Skeletal muscle satellite cell (primary cell): Measurements from ENCODE around the gene EHBP1.
"Not testable (repeated sequence)": the region's sequence is repeated elsewhere in the genome, so short reads cannot be mapped to it uniquely, and the experiment has no call there.

Source experiments
- H3K27me3 ChIP-seq: 2 replicates; pipeline ENCODE4 v1.7.0; 2013; ENCODE audit warnings: low read length; ENCODE audit not compliant: control insufficient read depth, insufficient read depth
- H3K36me3 ChIP-seq: 2 replicates; pipeline ENCODE4 v1.7.0; 2013; ENCODE audit warnings: mild to moderate bottlenecking, control low read depth, low read length; ENCODE audit not compliant: insufficient read depth
- H3K4me1 ChIP-seq: 2 replicates; pipeline ENCODE4 v1.7.0; 2013; ENCODE audit warnings: low read length; ENCODE audit not compliant: control insufficient read depth, insufficient read depth
- H3K4me2 ChIP-seq: 2 replicates; pipeline ENCODE4 v1.7.0; 2013; ENCODE audit warnings: mild to moderate bottlenecking, low read length
- H3K4me3 ChIP-seq: 2 replicates; pipeline ENCODE4 v1.7.0; 2013; ENCODE audit warnings: low read length
- H3K9ac ChIP-seq: 2 replicates; pipeline ENCODE4 v1.7.0; 2013; ENCODE audit warnings: mild to moderate bottlenecking, low read depth, low read length, moderate library complexity
- H3K9me3 ChIP-seq: replicated peaks from 2 replicates; pipeline ENCODE4 v1.7.0; 2013; ENCODE audit warnings: mild to moderate bottlenecking, control low read depth, low read length

EHBP1 gene

DNA sequence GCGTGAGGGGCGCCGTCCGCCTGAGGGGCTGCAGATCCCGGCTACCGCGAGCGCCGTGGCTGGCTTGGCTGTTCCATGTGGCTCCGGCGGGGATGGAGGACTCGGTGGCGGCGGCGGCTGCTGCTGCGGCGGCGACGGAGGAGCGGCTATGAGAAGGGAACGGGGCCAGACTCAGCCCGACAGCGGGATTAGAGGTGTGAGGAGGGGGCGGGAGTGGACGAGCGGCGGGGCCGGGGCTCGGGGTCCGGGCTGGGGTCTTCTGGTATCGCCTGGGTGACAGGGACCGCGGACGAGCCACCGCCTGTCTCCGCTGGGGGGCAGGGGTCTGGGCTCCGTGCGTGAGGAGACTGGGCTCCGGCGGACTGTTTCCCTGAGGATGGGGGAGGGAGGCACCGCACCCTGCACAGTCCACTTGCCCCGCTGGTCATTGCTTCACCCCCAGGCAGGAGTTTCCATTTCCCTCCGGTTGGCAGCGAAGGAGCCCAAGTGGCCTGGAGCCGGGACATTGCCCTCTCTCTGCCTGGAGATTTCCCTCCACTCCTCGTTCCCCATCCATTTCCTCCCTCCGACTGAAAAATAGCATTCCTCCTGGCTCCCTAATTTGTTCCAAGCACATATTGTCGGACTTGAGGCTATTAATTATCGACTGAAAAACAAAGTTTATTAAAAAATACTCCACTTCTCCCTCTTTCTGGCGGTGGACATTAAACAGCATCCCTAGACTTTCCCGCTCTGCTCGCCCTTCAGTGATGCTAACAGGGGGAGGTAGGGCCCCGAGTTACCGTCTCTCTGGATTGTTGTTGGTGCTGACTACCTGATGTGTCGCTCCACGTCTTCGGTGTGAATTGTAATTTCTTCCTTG is 577 bp downstream of the EHBP1 start:
- peak overlapping the region; percentile 84 for H3K9ac ChIP-seq
- peak overlapping the region; percentile 90 for H3K4me2 ChIP-seq
- H3K4me3 ChIP-seq: peak overlapping the region; percentile 92
- peaks cover 6% of the 10 kb centered on the region for H3K9me3 ChIP-seq
- H3K36me3 ChIP-seq: peaks cover 24% of the 10 kb centered on the region
- no peaks in the 10 kb centered on the region for H3K27me3 ChIP-seq
- H3K4me1 ChIP-seq: peaks cover 23% of the 10 kb centered on the region

DNA sequence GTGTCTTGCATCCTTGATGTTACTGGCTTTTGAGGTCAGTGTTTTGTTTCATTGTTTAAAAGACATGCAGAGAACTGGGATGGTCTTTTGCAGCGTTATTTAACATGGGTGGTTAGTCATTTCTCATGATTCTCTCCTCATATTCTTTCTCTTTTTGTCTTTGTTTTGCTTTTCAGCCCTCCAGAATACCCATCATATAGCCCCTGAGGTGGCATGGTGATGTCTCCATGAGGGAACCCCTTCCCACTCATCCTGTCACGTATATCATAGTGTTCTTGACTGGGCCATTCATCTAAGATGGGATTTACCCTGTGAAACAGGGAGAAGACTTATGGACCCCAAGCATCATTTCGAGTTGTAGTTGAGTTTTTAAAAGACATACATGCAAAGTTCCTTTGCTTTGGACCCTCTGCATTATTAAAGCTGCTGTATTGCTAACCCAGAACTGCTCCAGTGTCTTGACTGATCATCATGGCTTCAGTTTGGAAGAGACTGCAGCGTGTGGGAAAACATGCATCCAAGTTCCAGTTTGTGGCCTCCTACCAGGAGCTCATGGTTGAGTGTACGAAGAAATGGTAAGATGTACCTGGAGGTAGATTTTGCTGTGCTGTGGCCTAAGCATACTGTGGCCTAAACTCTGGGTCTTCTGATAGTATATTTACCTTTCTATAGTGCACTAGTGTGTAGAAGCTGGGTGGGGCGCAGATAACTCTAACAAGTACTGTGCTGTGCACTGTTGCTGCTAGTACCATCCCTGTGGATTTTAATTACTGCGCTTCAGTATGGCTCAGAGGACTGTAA is 1.4 kb downstream of the EHBP1 start:
- peak overlapping the region; percentile 92 for H3K4me3 ChIP-seq
- peaks cover 32% of the 10 kb centered on the region for H3K36me3 ChIP-seq
- peaks cover 23% of the 10 kb centered on the region for H3K4me1 ChIP-seq
- peaks cover 6% of the 10 kb centered on the region for H3K9me3 ChIP-seq
- no peaks in the 10 kb centered on the region for H3K27me3 ChIP-seq
- peak overlapping the region; percentile 84 for H3K9ac ChIP-seq
- H3K4me2 ChIP-seq: peak overlapping the region; percentile 90

GRCh38 chr2:62708751-62709150 is 3.2 kb downstream of the EHBP1 start:
- Histone ChIP-seq H3K27me3 (no peaks in the 10 kb centered on the region), H3K4me3 (peak overlapping the region; percentile 14), H3K9me3 (peaks cover 6% of the 10 kb centered on the region), H3K4me2 (peak overlapping the region; percentile 90), H3K4me1 (peaks cover 23% of the 10 kb centered on the region), H3K36me3 (peaks cover 33% of the 10 kb centered on the region), H3K9ac (no peak overlapping the region)

- H3K27me3 ChIP-seq: no peaks in the 10 kb centered on the region
- peaks cover 11% of the 10 kb centered on the region for H3K4me1 ChIP-seq
- H3K9ac ChIP-seq: no peak overlapping the region
- H3K4me2 ChIP-seq: no peak overlapping the region
- no peak overlapping the region for H3K4me3 ChIP-seq
- H3K36me3 ChIP-seq: peaks cover 33% of the 10 kb centered on the region
- H3K9me3 ChIP-seq: peaks cover 6% of the 10 kb centered on the region
Observed at GRCh38 chr2:62711832-62712494, 6.5 kb downstream of the EHBP1 start.

- H3K4me2 ChIP-seq, H3K4me3 ChIP-seq, H3K9ac ChIP-seq, H3K9me3 ChIP-seq, H3K27me3 ChIP-seq, H3K4me1 ChIP-seq: not testable (repeated sequence)
- peaks cover 31% of the 10 kb centered on the region for H3K36me3 ChIP-seq
Observed at GRCh38 chr2:62713196-62713595, 7.7 kb downstream of the EHBP1 start.

- Histone ChIP-seq H3K9me3 (peaks cover under 1% of the 10 kb centered on the region), H3K4me3 (no peak overlapping the region), H3K36me3 (peaks cover 25% of the 10 kb centered on the region), H3K4me1 (no peaks in the 10 kb centered on the region), H3K27me3 (no peaks in the 10 kb centered on the region), H3K4me2 (no peak overlapping the region), H3K9ac (no peak overlapping the region)
Observed at GRCh38 chr2:62713837-62714236, 8.3 kb downstream of the EHBP1 start.

DNA sequence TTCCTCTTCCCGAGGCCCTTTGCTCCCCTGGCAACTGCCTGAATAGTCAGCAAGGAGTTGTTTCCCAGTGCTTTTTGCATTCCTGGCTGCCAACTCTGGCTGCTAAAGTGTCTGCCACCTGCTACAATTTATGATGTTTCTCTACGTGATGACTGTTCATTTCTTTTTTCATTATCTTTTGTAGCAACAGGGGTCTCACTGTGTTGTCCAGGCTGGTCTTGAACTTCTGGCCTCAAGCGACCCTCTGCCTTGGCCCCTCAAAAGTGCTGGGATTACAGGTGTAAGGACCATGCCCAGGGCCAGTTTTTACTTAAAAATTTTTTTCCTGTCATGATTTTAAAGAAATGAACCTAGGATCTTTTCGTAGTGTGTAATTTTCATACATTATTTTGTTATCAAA is 11.3 kb downstream of the EHBP1 start:
- Histone ChIP-seq H3K4me3 (no peak overlapping the region), H3K4me2 (no peak overlapping the region), H3K4me1 (no peaks in the 10 kb centered on the region), H3K27me3 (no peaks in the 10 kb centered on the region), H3K9me3 (no peaks in the 10 kb centered on the region), H3K36me3 (peaks cover 2% of the 10 kb centered on the region), H3K9ac (no peak overlapping the region)

DNA sequence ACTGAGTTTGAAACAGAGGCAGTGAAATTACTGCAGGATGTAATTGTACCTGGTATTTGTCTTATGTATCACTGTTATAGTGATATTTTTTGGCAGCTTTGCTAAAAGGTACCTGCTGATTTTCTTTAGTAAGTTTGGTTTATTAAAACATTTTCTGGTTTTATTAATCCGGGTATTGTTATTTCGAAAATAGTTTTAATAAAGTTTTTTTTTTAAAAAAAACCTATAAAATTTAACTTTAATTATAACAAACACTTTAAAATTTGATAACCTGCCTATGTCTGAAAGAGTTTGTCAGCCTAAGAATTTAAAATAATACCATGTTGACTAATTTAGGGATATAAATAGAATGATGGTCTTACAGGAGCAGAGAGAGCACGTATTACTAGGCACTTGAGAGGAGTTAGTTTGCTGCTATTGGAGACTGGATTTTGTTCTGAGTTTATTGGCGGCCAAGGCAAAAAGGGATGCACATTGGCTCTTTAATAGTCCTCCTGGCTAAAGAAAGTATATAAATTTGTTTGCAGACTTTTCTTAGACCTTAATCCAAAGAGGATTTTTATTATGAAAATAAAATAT is 12.1 kb downstream of the EHBP1 start:
- Histone ChIP-seq H3K9me3 (no peaks in the 10 kb centered on the region), H3K9ac (no peak overlapping the region), H3K36me3 (no peaks in the 10 kb centered on the region), H3K4me2 (no peak overlapping the region), H3K4me1 (no peaks in the 10 kb centered on the region), H3K4me3 (no peak overlapping the region), H3K27me3 (no peaks in the 10 kb centered on the region)

DNA sequence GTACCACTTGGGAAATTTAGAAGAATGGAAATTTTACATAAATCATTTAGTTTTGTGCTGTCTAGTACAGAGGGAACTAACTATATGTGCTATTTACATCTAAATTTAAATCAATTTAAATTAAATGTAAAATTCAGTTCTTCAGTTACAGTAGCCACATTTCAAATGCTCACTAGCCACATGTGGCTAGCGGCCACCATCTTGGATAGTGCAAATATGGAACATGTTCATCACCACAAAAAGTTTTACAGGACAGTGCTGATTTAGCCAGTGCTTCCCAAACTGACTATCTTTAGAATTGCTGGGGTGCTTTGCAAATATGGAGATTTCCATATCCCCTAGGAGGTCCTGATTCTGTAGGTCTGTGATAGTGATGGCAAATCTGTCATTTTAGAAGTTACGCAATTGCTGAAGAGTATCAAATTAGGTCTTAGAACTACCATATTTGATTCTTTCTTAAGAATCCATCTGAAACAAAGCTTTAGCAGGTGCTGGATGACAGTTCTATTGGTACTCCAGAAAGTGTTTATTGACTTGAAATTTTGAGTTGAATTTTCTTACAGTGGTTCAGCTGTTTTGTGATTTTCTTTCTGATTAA is 12.8 kb downstream of the EHBP1 start:
- Histone ChIP-seq H3K4me3 (no peak overlapping the region), H3K36me3 (peaks cover 3% of the 10 kb centered on the region), H3K4me2 (no peak overlapping the region), H3K27me3 (no peaks in the 10 kb centered on the region), H3K9me3 (peaks cover 2% of the 10 kb centered on the region), H3K9ac (no peak overlapping the region), H3K4me1 (no peaks in the 10 kb centered on the region)

DNA sequence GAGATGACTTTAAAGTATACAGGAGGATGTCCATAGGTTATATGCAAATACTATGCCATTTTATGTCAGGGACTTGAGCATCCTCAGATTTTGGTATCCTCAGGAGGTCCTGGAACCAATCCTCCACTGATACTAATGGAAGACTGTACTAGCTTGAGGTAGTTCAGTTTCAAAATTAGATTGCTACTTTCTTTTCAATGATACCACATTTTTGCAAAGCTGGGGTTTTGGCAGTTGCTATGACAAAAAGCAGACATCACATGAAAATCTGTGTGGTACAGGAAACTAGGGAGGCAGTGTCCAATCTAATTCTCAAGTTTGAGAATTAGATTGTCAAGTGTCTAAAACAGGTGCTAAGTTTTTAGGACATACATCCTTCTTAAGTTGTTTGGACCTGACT is 14.2 kb downstream of the EHBP1 start:
- Histone ChIP-seq H3K27me3 (no peaks in the 10 kb centered on the region), H3K9ac (no peak overlapping the region), H3K4me2 (no peak overlapping the region), H3K9me3 (peaks cover 2% of the 10 kb centered on the region), H3K4me1 (no peaks in the 10 kb centered on the region), H3K4me3 (no peak overlapping the region), H3K36me3 (peaks cover 3% of the 10 kb centered on the region)

- peaks cover 2% of the 10 kb centered on the region for H3K9me3 ChIP-seq
- peaks cover 3% of the 10 kb centered on the region for H3K36me3 ChIP-seq
- no peak overlapping the region for H3K4me3 ChIP-seq
- no peaks in the 10 kb centered on the region for H3K27me3 ChIP-seq
- H3K9ac ChIP-seq: no peak overlapping the region
- no peak overlapping the region for H3K4me2 ChIP-seq
- H3K4me1 ChIP-seq: no peaks in the 10 kb centered on the region
Observed at GRCh38 chr2:62722679-62723078, 17.2 kb downstream of the EHBP1 start.
